Suprapubic skin (tissue), 4 donors: ENCODE results near the gene PHLDA3. TPM values are rescaled to one million over a fixed set of nuclear protein-coding genes. Genes with fewer than 3 reads are reported as not detected.

Experiments
- DNase-seq, 2 donors: peaks; one replicate each; pipeline ENCODE4 v3.0.0-alpha.2; 2019; ENCODE audit warnings: low spot score in 2 of 2
- H3K27ac ChIP-seq: fragments of 200-600 bp; sonication (generic); one replicate; pipeline ENCODE4 v1.5.1; 2019
- H3K27me3 ChIP-seq: fragments of 200-600 bp; sonication (generic); one replicate; pipeline ENCODE4 v1.5.1; 2019
- H3K36me3 ChIP-seq: fragments of 200-600 bp; sonication (generic); one replicate; pipeline ENCODE4 v1.5.1; 2019
- H3K4me1 ChIP-seq: fragments of 200-600 bp; sonication (generic); one replicate; pipeline ENCODE4 v1.5.1; 2019
- H3K4me3 ChIP-seq: fragments of 200-600 bp; sonication (generic); one replicate; pipeline ENCODE4 v1.5.1; 2019; ENCODE audit warnings: mild to moderate bottlenecking
- H3K9me3 ChIP-seq: fragments of 200-600 bp; sonication (generic); one replicate; pipeline ENCODE4 v1.5.1; 2019
- EP300 ChIP-seq: sonication (generic); formaldehyde crosslinking; IDR thresholded peaks from one replicate; pipeline ENCODE4 v1.6.1; 2017; ENCODE audit warnings: antibody characterized with exemption
- POLR2A ChIP-seq, 2 donors: fragments of 450-650 bp; IDR thresholded peaks; one replicate each; pipeline ENCODE4 v1.6.1; 2017; ENCODE audit warnings: antibody characterized with exemption in 2 of 2, mild to moderate bottlenecking in 2 of 2, moderate library complexity in 2 of 2
- POLR2AphosphoS5 ChIP-seq, 3 donors: sonication (generic); formaldehyde crosslinking; IDR thresholded peaks; one replicate each; pipeline ENCODE4 v1.6.1; 2017; ENCODE audit warnings: antibody characterized with exemption in 3 of 3
- WGBS: methylation state at CpG from one replicate; pipeline ENCODE4 v1.1.5; 2018; 5-methylcytosine and 5-hydroxymethylcytosine counted together
- total RNA-seq, 4 donors: library from RNA; depleted of rRNA; stranded (reverse); fragments of >200 nt; gene quantifications; one replicate each; pipeline ENCODE4 v1.1.0, GENCODE V29; 2016
- TF ChIP-seq, protein P1 (sequence below), 2 donors: fragments of 200-600 bp in 1 of 2; fragments of 450-650 bp in 1 of 2; sonication (generic) in 1 of 2; IDR thresholded peaks; one replicate each; pipeline ENCODE4 v1.5.1; 2016 to 2019; ENCODE audit warnings: antibody characterized with exemption in 2 of 2, mild to moderate bottlenecking in 1 of 2, moderate library complexity in 1 of 2

Gene PHLDA3
- total RNA-seq, 4 donors from 2014 or later, result 31.5 to 61.1 (median 44.5) TPM

DNA sequence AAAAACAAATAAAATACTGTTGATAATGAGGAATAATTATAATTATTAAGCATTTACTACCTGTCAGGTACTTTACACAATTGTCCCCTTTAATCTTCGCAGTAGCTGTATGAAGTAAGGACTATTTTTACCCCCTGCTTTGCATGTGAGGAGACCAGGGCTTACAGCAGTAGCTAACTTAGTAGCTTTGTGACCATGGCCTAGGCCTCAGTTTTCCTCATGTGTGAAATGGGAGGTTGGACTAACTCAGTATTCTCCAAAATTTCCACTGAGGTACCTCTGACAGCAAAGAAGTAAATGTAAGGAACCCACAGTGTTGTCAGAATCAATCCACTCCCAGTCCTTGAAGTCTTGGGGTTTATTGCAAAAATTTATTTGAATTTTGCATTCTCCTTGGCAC lies 41.7 kb upstream of the PHLDA3 start:
- no peaks in the 10 kb centered on the region for H3K36me3 ChIP-seq
- DNase-seq, result no peak
- TF ChIP-seq, protein P1, sequence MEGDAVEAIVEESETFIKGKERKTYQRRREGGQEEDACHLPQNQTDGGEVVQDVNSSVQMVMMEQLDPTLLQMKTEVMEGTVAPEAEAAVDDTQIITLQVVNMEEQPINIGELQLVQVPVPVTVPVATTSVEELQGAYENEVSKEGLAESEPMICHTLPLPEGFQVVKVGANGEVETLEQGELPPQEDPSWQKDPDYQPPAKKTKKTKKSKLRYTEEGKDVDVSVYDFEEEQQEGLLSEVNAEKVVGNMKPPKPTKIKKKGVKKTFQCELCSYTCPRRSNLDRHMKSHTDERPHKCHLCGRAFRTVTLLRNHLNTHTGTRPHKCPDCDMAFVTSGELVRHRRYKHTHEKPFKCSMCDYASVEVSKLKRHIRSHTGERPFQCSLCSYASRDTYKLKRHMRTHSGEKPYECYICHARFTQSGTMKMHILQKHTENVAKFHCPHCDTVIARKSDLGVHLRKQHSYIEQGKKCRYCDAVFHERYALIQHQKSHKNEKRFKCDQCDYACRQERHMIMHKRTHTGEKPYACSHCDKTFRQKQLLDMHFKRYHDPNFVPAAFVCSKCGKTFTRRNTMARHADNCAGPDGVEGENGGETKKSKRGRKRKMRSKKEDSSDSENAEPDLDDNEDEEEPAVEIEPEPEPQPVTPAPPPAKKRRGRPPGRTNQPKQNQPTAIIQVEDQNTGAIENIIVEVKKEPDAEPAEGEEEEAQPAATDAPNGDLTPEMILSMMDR (IDR thresholded peaks at IDR 0.05), result no peak
- TF ChIP-seq POLR2A (IDR thresholded peaks at IDR 0.05) (no peak), POLR2AphosphoS5 (IDR thresholded peaks at IDR 0.05) (no peak), EP300 (no peak)
- H3K4me3 ChIP-seq, result no peak overlapping the region
- no peak overlapping the region for H3K27ac ChIP-seq
- whole genome bisulfite sequencing, result 100% methylated on average over 1 of the region's 1 CpG
- H3K27me3 ChIP-seq, result no peaks in the 10 kb centered on the region
- H3K9me3 ChIP-seq, result no peaks in the 10 kb centered on the region
- H3K4me1 ChIP-seq, result peaks cover 34% of the 10 kb centered on the region

DNA sequence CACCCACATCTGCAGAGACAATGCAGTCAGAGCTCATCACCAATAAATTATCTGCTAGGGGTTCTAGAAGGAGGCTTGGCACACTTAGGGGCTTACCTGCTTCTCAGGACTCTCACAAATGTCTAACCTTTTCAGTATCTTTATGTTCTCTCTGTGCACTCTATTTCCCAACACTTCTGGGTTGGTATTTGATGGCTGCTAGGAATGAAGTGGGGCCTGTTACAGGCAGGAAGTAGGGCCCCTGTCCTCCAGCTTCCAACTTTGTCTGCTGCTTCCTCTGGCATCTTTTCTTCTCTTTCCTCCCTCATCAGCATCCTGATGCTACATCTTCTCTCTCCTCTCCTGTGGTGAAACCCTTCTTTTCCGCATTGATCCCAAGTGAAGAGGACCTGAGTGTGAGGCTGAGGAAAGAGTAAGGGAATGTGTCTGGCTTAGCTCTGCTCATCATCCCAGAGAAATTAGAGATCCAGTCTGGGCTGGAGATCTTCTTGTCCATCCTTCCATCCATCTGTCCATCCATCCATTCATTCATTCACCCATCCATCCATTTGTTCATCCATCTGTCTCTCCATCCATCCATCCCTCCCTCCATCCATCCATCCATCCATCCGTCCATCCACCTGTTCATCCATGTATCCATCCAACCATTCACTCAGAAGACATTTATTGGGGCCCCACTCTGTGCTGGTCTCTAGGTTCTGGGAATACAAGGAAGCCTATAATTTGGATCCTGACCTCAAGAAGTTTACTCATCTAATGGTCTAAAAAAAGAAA lies 40.8 kb upstream of the PHLDA3 start:
- H3K27ac ChIP-seq, result no peak overlapping the region
- H3K9me3 ChIP-seq, result no peaks in the 10 kb centered on the region
- H3K27me3 ChIP-seq, result no peaks in the 10 kb centered on the region
- no peaks in the 10 kb centered on the region for H3K36me3 ChIP-seq
- no peak overlapping the region for H3K4me3 ChIP-seq
- 94% methylated on average over 2 of the region's 2 CpGs for WGBS
- peaks cover 44% of the 10 kb centered on the region for H3K4me1 ChIP-seq
- no peak for TF ChIP-seq POLR2AphosphoS5 (IDR thresholded peaks at IDR 0.05)
- TF ChIP-seq EP300, result no peak
- TF ChIP-seq POLR2A (IDR thresholded peaks at IDR 0.05), result no peak
- TF ChIP-seq, protein P1 (IDR thresholded peaks at IDR 0.05), result no peak
- no peak for DNase-seq

DNA sequence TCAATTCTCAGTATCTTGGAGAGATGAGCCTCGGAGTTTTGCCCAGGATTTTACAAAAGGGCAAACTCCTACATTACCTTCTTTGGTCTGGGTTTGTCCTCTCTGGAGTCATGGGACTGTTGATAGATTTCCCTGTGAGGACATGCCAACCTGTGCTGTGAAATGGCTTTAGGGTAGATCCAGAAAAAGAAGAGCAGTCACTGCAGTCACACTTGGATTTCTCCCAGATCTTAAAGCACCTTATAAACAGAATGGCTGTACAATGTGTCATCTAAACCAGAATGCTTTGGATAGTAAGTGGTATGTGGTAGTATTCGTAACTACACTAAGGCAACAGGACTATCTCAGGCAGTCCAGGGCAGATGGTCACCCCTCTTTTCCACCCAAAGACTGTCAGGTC lies 39.8 kb upstream of the PHLDA3 start:
- WGBS, result 70% methylated on average over 2 of the region's 2 CpGs
- no peaks in the 10 kb centered on the region for H3K36me3 ChIP-seq
- TF ChIP-seq, protein P1 (IDR thresholded peaks at IDR 0.05), result no peak
- TF ChIP-seq POLR2AphosphoS5 (IDR thresholded peaks at IDR 0.05) (no peak), POLR2A (IDR thresholded peaks at IDR 0.05) (no peak), EP300 (no peak)
- no peak for DNase-seq
- H3K4me3 ChIP-seq, result no peak overlapping the region
- H3K27ac ChIP-seq, result no peak overlapping the region
- H3K27me3 ChIP-seq, result no peaks in the 10 kb centered on the region
- peaks cover 53% of the 10 kb centered on the region for H3K4me1 ChIP-seq
- H3K9me3 ChIP-seq, result no peaks in the 10 kb centered on the region

DNA sequence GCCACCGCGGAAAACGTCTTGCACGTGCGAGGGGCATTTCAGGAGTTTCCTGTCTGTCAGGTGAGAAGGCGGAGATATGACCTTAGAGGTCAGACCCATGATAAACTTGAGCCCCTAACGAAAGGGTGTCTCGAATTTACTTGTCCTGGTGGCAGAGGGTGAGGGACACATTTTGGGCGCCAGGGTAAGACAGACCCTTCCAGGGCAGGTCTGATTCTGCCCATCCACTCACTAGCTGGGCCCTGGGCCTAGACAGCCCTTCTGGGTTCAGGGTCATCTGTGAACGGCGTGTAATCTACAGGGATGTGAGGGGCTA lies 38.3 kb upstream of the PHLDA3 start:
- TF ChIP-seq EP300, result no peak
- TF ChIP-seq, protein P1 (IDR thresholded peaks at IDR 0.05), result no peak
- Histone ChIP-seq H3K4me3 (peak overlapping the region; percentile 79), H3K36me3 (no peaks in the 10 kb centered on the region), H3K4me1 (peaks cover 61% of the 10 kb centered on the region), H3K27me3 (no peaks in the 10 kb centered on the region), H3K9me3 (no peaks in the 10 kb centered on the region), H3K27ac (peak overlapping the region; percentile 91)
- no peak for DNase-seq
- whole genome bisulfite sequencing, result 94% methylated on average over 2 of the region's 11 CpGs

DNA sequence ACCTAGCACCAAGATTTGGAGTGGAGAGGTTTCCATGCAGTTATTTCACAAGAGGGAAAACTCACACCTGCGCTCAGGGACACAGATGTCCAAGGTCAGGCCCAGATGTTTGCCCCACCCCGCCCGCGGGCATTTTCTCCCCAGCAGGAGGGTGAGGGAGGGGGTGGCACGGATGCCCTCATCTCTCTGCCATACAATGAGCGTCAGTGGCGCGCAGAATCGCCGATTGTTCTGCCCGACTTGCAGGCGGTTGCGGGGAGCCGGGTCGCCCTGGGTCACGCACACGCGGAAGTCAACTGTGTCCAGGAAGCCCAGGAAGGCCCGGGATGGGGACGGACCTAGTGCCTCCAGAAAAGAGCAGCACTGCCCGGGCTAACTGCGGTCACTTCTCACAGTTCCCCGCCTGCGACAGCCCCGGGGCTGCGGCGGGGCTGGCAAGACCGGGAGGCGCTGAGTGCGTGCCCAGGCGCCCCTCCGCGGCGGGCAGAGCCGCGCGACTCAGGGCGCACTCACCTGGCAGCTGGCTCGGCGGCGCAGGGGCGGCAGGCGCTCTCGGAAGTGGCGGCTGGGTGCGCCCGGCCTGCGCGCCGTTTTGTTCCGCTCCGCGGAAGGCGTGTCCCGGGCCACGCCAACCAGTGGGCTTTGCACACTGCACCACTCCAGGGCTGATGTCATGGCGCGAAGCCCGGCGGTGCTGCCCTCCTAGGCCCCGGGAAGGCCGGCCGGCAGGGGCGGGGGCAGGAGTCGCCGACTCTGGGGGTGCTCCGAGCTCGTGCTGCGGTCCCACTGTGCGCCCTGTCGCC lies 37.8 kb upstream of the PHLDA3 start, which contains the start of gene CSRP1:
Gene CSRP1, minus strand, starts transcription at position 567 of the 803 bp plus-strand sequence. CDS start 10,820 bp downstream, outside the sequence.
- Histone ChIP-seq H3K4me1 (peaks cover 60% of the 10 kb centered on the region), H3K27ac (peak within 1 kb of the TSS; percentile 91), H3K36me3 (no peaks in the 10 kb centered on the region), H3K27me3 (no peaks in the 10 kb centered on the region), H3K4me3 (peak within 1 kb of the TSS; percentile 79), H3K9me3 (no peaks in the 10 kb centered on the region)
- peak; percentile 88 to 90 for DNase-seq
- TF ChIP-seq POLR2AphosphoS5 (IDR thresholded peaks at IDR 0.05) (peak in 1 of 3 donors; percentile 67), EP300 (no peak), POLR2A (IDR thresholded peaks at IDR 0.05) (peak; percentile 61 to 85)
- WGBS, result 0% methylated on average over 4 of the region's 71 CpGs
